GDM1 (cell line): Measurements from ENCODE around the gene ADIRF.
"Not testable (repeated sequence)": the region's sequence is repeated elsewhere in the genome, so short reads cannot be mapped to it uniquely, and the experiment has no call there.

Experiments
- DNase-seq: peaks from one replicate; lab custom pipeline; 2025; lab: John Stamatoyannopoulos, UW

ADIRF gene

DNA sequence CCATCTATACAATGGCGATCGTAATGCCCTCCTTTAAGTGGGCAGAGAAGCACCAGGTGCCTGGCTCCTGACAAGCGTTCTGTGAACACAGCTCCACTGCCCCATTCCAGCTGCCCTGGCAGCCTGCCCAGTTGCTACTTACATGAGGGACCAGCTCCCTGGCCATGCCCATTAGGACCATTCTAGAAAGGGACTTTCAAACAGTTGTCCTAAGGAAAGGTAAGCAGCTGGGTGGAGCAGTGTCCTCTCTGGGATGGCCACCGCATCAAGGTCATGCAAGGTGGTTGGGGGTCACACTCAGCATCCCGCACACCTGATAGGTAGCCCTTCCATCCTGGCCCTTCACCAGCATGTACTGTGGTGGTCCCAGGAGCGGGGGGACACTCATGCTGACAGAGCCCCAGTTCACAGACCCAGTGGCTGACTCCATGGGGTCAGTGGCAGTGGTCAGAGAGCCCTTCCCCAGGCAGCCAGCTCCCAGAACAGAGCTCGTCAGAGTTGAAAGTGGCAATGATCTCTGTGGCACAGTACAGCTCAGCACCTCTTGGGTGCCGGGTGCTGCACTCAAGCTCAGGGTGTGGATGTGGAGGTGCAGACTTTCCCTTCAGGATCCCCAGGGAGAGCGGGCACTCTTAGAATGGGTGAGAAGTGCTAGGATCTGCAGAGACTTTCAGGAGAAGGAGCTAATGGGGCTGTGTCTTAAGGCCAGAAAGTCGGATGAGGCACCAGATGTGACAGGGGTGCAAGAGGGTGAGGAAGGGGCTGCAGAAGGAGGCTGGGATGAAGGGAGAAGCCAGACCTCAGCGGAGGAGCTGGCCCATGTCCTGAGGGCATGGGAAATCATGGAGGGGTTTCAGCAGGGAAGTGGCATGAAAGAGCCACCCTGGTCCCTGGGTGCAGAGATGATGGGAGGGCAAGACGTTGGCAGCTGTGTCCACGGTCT lies 21.8 kb upstream of the ADIRF start:
- no peak for DNase-seq

DNA sequence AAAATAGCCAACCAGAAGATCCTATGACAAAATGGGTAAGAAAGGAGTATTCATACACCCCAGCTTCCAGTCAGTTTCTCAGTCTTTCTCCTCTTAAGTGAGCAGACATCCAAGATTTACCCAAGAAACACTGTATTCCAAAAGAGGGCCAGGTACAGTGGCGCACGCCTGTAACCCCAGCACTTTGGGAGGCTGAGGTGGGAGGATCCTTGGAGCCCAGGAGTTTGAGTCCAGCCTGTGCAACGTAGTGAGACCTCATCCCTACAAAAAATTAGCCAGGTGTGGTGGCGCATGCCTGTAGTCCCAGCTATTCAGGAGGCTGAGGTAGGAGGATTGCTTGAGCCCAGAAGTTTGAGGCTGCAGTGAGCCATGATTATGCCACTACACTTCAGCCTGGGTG lies 20.5 kb upstream of the ADIRF start:
- DNase-seq = not testable (repeated sequence)

DNA sequence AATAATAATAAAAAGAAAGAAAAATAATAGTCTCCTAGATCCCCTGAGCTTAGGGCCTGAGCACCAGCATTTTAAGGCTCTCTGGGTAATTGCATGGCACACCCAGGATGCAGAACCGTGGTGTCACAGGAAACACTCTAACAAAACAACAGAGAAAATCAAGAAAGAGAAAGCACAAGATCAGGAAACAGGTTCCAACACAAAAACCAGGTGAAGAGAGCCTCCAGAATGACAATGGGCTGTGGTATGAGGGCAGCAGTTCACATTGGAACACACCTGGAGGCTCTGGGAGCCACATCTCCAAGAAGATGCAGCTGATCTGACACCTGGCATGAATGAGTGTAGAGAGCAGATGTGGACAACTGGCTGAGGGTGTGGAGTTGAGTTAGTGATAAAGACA lies 17.9 kb upstream of the ADIRF start:
- no peak for DNase-seq

DNA sequence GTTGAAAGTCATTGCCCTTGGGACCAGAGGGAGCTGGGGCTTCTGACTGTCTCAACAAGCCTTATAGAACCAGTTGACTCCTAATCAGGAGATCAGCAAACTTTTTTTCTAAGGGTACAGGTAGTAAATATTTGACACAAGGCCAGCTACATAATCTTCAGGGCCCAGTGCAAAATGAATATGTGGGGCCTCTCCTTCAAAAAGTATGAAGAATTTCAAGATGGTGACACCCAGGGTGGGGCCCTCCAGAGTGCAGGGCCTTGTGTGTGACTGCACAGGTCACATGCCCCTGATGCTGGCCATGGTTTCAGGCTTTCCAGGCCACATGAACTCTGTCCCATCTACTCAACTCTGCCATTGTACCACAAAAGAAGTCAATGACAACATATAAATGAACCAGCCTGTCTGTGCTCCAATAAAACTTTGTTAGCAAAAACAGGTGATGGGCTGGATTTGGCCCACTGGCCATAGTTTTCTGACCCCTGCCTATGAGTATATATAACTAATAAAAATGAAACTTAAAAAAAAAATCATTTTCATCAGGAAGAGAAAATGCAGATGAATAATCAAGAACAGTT lies 17.0 kb upstream of the ADIRF start:
- DNase-seq = no peak

DNA sequence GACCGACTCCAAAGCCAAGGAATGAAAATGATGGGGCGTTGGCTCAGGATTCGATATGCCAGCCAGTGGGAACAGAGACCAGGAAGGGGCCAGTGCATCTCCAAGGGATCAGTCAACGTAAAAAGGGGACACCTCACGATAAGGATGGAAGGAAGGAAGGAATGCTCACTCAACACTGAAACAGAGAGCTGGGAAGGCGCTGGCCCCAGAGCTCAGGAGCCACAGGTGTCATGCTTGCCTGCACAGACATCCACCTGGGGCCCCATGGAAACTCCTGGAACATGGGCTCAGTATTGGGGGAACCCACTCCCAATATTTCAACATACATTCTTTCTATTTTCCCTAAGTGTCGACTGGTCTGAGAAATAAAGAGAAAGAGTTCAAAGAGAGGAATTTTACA lies 16.2 kb upstream of the ADIRF start:
- no peak for DNase-seq

DNA sequence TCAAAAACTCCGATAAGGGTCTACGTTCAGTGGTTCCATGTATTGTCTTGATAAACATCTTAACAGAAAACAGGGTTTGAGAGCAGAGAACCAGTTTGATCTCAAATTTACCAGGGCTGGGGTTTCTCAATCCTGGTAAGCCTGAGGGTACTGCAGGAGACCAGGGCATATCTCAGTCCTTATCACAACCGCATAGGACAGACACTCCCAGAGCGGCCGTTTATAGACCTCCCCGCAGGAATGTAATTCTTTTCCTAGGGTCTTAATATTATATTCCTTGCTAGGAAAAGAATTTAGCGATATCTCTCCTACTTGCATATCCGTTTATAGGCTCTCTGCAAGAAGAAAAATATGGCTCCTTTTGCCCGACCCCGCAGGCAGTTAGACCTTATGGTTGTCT lies 15.6 kb upstream of the ADIRF start:
- not testable (repeated sequence) for DNase-seq

DNA sequence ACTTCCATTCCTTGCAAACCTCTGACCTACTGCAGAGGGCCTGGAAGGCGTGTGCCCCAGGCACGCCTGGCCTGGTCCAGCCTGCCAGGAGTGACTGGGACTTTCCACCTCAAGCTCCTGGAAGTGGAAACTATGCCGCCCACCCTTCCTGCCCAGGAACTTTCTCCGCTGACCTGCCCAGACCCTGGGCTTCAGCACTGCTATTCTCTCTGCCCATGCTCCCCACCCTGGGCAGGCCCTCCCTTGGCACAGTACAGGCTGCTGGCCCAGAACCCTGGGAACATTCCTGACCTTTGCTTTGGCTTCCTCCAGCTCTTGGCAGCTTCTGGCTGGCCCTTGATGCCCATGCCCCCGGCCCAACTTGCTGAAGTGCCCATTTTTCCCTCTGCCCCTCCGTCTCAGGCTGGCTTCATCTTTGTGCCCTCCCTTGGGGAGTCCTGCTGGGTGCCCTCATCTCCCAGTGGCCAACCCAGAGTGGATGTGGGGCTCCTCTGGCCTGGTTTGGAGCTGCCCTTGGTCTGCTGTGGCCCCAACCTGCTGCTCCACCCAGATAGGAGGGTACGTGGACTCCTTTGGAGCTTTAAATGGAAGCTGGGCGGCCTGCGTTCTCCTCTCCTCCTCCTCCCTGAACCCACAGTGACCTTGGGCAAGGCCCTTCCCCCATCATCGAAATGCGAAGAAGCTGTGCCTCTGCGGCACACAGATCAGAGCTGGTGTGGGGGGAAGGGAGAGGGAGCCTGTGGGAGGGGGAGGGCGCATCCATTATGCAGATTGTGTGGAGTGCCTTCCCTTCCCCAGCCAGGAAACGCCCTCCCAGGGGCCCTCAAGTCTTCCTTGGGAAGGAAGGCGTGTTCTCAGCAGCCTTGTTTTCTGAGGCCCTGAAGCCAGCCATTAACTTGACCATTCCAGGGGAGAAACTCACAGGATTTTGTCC lies 14.3 kb upstream of the ADIRF start:
- DNase-seq = no peak

DNA sequence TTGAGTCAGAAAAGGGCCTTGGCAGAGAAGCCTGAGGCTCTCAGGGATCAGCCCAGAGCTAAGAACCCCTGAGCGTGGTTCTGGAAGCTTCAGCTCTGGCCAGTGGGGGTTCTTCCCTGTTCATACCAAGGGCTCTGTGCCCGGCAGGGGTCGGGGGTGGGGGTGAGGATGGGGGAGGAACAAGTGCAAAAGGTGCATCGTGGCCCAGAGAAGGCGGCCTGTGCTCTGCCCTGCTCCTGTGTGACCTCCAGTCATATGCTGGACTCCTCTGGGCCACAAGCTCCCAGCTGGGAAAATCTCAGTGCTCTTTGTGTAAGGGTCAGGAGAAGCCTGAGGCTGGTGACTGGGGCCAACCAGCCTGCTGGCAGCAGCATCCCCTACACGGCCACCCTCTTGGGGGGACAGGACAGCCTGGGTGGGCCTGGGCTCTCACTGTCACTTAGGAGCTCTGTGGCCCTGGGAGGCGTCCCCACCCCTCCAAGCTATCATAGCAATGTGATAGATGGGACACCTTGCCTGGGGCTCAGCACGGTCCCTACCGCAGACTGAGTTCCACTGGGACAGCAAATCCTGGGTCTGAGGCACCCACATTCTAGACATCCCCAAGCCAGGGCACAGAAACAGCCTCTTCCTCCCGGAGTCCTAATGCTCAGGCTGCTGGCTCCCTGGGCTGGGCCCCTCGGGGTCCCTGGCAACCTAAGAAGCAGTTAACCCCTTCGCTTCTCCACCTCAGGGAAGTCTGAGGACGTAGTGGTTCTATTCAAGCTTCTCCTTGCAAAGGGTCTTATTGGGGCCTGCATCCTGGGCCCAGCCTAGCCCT lies 13.4 kb upstream of the ADIRF start:
- no peak for DNase-seq

DNA sequence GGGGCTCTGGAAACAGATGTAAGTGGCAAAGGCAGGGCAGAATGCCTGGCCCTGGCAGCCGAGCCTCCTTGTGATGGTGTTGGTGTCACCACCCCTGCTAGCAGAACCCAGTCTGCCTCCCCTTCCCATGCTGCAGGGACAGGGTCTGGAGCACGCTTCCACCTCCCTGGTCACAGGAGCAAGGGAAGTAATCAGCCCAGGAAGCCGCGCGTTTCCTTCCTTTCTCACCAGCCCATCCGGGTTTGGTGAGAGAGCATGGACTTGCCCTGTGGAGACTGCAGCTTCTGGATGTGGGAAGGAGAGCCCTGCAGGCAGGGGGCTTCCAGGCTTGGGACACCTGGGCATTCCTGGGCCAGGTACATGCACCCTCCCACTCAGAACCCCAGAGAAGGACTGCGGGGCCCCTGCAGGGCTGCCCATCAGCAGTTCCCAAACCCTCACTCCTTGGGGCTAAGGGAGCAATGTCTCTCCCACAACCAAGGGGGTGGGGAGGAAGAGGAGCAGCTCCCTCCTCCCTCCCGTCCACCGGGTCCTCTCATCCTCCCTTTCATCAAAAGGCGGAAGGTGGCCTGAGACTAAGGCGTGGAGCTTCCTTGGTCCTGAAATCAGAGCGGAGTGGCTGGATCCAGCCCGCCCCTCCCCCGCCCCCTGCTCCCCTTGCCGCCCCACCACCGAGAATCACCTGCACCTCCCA lies 12.6 kb upstream of the ADIRF start:
- no peak for DNase-seq

DNA sequence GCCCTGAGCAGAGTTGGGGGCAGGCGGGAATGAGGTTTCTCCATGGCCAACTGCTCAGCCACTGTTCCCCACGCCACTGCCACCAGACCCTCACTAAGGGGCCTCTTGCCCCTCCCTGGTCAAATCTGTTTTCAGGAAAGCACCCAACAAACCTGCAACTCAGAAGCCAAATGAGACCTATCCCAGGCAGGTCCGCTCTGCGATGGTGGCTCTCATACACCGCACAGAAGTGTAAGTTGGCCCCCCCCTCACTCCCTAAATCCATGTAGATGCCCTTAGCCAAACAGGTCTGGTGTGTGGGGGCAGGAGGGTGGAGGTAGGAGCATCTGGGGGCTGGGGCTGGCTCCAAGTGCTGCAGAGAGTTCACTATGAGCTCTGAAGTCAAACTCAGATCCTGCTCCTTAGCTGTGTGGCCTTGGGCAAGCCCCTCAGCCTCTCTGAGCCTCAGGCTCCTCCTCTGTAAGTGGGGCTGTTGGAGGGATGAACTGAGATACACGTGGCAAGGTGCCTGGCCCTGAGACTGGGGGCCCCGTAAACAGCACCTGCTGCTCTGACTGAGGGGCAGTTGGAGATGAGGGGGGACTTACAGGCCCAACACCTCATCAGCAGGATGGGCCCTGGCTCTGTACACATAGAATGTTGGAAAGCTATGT lies 12.0 kb upstream of the ADIRF start:
- DNase-seq = no peak

DNA sequence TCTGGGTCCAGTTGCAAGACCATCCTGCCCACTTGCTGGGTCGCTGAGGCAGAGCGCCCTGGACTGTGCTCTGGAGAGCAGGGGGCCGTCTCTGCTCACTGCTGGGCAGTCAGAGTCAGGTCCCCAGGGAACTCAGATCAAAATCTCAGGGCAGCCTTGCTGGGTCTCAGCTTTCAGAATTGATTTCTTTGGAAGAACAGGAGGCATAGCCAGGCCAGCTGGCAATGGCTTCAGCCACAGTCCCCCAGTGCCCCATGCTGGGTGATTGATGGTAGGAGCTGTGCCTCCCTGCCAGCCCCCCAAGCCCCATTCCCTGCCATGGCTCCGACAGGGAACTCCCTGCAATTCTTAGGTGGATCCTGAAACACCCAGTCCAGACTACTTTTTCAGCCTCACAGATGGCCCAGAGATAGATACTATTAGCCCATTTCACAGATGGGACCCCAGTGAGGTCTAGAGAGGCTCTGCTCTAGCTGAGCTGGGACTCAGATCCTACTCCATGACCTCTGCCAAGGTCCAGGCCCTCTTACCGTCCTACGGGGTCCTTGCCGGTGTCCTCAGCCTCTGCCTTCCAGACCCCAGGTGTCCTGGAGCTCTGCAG lies 11.3 kb upstream of the ADIRF start:
- DNase-seq = no peak

DNA sequence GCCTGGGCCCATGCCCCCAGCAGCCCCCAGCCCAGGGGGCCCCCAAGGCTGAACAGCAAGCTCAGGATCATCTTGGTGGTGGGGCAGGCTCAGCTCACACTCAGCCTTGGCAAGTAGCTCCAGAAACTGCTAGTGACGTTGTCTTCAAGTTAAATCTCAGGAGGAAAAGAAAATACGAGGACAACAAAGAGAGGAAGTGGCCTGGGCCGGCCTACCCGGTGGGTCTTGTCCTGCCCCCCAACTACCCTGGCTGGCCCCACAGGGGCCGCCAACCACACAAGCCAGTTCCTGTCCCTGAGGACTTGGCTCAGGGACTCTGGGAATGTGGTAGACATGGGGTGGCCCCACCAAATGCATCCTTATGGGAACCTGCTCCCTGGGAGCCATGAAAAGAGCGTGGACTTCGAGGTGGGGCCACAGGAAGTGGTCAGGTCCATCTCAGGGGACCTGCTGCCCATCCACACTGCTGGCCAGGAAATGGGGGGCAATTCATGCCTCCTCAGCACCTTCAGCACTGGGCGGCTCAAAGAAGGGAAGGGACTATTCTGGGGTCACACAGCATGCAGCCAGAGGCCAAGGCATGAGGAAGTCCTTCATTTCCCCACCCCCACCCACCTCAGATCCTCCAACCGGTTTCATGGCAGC lies 10.7 kb upstream of the ADIRF start, which contains the start of gene MMRN2:
Gene MMRN2 (minus strand): TSS at position 145 of the 645 bp plus-strand sequence. CDS start 74 bp downstream, at position 71.
- DNase-seq = no peak

DNA sequence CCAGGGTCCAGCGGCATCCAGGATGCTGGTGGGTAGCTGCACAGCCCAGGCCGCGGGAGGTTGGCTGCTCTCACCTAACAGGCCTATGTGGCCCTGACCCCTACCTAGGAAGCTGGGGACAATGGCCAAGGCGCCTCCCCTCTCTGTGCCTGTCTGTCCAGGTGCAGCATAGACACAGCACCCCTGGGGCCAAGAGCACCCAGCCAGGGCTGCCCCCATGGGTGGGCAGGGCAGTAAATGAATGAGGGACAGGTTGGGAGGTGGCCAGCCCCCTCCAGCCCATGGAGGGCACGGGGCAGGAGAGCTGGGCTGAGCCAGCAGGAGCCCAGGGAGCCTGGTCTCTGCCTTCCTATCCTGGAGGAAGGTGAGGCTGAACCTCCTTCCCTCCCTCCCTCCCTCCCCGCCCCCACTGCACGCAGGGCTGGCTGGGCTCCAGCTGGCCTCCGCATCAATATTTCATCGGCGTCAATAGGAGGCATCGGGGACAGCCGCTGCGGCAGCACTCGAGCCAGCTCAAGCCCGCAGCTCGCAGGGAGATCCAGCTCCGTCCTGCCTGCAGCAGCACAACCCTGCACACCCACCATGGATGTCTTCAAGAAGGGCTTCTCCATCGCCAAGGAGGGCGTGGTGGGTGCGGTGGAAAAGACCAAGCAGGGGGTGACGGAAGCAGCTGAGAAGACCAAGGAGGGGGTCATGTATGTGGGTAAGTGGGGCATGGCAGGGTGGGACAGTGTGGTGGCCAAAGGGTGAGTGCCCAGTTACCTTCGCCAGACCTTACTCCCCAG lies 10.0 kb upstream of the ADIRF start, which contains the start of gene SNCG:
Gene SNCG (plus strand): TSS at position 484 of the 785 bp plus-strand sequence. CDS start 99 bp downstream, at position 583.
- DNase-seq = no peak

DNA sequence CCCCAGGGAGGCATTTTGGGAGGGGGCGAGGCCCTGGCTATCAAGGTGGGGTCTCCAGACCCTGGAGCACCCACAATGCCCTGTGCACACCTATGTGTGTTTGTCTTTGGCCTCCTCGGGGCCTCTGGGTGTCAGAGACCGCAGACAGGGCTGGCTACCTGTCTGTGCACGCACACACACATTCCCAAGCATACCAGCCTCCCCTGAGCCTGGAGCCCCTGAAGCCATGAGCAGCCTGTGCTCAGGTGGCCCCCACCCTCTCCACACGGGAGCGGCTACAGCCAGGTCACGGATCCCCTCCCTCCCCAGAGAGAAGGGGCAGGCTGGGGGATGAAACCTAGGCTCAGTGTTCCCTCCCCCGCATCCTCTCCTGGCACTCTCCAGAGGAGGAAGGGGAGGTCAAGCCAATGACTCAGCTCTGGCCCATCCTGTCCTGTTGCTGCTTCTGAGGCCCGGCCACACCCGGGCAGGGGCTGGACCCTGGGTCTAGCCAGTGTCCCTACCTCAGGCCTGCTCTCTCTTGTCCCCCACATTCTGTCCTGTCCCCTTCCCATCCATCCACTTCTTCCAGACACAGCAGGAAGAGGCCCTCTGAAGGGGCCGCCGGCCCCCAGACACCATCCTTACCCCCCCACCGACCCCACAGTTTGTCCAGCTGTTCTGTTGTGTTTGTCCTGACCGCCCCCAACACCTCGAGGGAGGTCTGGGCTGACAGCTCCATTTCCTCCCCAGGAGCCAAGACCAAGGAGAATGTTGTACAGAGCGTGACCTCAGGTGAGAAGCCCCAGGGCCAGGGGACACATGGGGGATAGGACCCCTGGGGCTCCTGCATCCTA lies 9.2 kb upstream of the ADIRF start:
- DNase-seq = no peak

DNA sequence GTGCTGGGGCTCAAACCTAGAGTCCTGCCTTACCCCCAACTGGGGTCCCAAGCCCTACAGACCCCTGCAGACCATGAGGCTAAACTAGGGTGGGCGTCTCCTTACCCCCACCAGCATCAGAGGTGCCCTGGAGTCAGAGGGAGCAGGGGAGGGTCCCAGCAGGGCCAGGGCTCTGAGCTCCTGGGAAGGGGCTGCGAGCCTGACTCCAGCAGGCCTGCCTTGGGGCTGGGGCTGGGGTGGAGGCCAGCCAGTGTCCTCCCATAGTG lies 8.6 kb upstream of the ADIRF start:
- no peak for DNase-seq

DNA sequence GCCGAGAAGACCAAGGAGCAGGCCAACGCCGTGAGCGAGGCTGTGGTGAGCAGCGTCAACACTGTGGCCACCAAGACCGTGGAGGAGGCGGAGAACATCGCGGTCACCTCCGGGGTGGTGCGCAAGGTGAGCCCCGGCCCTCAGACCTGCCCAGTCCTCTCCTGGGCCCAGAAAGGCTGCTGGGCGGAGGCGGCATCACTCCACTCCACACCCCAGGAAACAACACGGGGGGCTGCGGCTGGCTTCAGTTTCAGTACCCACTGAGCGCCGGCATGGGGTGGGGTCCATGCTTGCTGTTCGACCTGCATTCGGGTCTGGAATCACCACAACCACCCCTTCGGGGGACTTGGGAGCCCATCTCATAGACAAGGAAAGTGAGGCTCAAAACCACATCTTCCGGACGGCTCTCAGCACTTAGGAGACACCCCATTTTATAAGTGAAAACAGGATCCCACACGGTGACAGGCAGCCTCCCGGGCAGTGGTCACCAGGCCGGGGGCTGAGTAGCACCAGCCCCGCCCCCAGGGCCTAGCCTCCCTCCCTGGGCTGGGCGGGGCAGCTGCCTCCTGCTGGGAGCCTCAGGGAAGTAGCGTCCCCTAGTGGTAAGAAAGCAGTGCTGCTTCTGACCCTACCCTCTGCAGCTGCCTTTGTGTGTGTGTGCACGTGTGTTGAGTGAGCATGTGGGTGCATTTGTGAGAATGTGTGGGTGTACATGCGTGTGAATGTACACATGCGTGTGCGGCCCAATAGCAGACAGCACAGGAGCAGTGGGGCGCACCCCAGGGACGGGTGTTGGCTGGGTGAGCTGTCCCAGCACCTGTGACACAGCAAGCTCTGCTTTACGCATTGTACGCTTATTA lies 8.0 kb upstream of the ADIRF start:
- no peak for DNase-seq
